A673 (cell line): ENCODE results near the gene VIPR1.

Experiments
- EZH2 ChIP-seq: fragments of 200-600 bp; sonication (generic); IDR thresholded peaks from 2 replicates; pipeline ENCODE4 v1.6.1; 2017; ENCODE audit warnings: borderline replicate concordance, low read depth, mild to moderate bottlenecking, mixed read lengths, antibody characterized with exemption, low read length; ENCODE audit not compliant: poor library complexity, severe bottlenecking
- TF ChIP-seq, protein P1 (sequence below): fragments of 300-800, 200-600 bp; sonication (generic); conservative IDR thresholded peaks from 2 replicates; pipeline ENCODE4 v1.5.1; 2017; ENCODE audit warnings: low read depth, mild to moderate bottlenecking, antibody characterized with exemption, low read length, moderate library complexity, mixed read lengths

- TF ChIP-seq, protein P1, sequence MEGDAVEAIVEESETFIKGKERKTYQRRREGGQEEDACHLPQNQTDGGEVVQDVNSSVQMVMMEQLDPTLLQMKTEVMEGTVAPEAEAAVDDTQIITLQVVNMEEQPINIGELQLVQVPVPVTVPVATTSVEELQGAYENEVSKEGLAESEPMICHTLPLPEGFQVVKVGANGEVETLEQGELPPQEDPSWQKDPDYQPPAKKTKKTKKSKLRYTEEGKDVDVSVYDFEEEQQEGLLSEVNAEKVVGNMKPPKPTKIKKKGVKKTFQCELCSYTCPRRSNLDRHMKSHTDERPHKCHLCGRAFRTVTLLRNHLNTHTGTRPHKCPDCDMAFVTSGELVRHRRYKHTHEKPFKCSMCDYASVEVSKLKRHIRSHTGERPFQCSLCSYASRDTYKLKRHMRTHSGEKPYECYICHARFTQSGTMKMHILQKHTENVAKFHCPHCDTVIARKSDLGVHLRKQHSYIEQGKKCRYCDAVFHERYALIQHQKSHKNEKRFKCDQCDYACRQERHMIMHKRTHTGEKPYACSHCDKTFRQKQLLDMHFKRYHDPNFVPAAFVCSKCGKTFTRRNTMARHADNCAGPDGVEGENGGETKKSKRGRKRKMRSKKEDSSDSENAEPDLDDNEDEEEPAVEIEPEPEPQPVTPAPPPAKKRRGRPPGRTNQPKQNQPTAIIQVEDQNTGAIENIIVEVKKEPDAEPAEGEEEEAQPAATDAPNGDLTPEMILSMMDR = peak; percentile 79
- TF ChIP-seq EZH2 = no peak
These were observed 45.0 kb downstream of the VIPR1 start for GRCh38 chr3:42547401-42547945.
